Right lobe of liver (tissue), 4 donors: ENCODE results near the gene NUP93.

Source experiments
- POLR2A ChIP-seq: fragments of 450-650 bp; IDR thresholded peaks from one replicate; pipeline ENCODE4 v1.6.1; 2017; ENCODE audit warnings: antibody characterized with exemption, mild to moderate bottlenecking
- TF ChIP-seq, protein P1 (sequence below), 4 donors: fragments of 200-600 bp in 3 of 4; fragments of 450-650 bp in 1 of 4; IDR thresholded peaks; one replicate each; pipeline versions ENCODE4 v1.5.1 to v1.8.0; 2016 to 2022; ENCODE audit warnings: antibody characterized with exemption in 4 of 4, mild to moderate bottlenecking in 2 of 4
- donor health status: DM: no; HTN: no; CAD: no.
- donor health status: DM: no; HTN: no; CAD: no.
- donor health status: DM: no; HTN: yes; CAD: no.

DNA sequence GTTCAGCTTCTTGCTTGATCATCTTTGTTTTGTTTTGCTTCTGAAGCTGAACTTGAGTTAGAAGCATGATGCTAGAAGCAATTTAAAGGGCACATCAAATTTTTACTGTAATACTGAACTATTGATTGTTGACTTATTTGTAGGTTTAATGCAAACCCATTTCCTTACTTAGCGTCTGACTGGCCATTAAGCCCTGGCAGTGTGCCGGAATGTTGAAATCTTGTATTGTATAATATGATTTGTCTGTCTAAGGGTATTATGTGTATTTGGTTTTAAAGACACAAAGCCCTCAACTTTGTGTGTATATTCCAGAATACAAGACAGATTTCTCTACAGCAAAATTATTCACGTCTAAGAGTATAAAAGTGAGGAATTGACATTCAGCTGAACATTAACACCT, 39.7 kb downstream of the NUP93 start:
- TF ChIP-seq, protein P1, sequence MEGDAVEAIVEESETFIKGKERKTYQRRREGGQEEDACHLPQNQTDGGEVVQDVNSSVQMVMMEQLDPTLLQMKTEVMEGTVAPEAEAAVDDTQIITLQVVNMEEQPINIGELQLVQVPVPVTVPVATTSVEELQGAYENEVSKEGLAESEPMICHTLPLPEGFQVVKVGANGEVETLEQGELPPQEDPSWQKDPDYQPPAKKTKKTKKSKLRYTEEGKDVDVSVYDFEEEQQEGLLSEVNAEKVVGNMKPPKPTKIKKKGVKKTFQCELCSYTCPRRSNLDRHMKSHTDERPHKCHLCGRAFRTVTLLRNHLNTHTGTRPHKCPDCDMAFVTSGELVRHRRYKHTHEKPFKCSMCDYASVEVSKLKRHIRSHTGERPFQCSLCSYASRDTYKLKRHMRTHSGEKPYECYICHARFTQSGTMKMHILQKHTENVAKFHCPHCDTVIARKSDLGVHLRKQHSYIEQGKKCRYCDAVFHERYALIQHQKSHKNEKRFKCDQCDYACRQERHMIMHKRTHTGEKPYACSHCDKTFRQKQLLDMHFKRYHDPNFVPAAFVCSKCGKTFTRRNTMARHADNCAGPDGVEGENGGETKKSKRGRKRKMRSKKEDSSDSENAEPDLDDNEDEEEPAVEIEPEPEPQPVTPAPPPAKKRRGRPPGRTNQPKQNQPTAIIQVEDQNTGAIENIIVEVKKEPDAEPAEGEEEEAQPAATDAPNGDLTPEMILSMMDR (IDR thresholded peaks at IDR 0.05): no peak
- no peak for TF ChIP-seq POLR2A
